Bronchial epithelial cell (primary cell): ENCODE measurements around the gene PARL. TPM values are rescaled to one million over a fixed set of nuclear protein-coding genes. Genes with fewer than 3 reads are reported as not detected.

Source experiments
- DNase-seq: peaks from one replicate; pipeline ENCODE4 v3.0.0-alpha.2; 2010; ENCODE audit warnings: low read depth
- FAIRE-seq: peaks from 2 replicates; lab custom pipeline; 2011; peaks lifted over from hg19 to GRCh38; lab: Jason Lieb, UNC
- H3K27me3 ChIP-seq: 2 replicates; pipeline ENCODE4 v1.5.1; 2011; ENCODE audit warnings: low read length; ENCODE audit not compliant: control insufficient read depth, insufficient read depth
- H3K36me3 ChIP-seq: 2 replicates; pipeline ENCODE4 v1.5.1; 2011; ENCODE audit warnings: low read length; ENCODE audit not compliant: control insufficient read depth, insufficient read depth
- H3K4me3 ChIP-seq: 2 replicates; pipeline ENCODE4 v1.5.1; 2011; ENCODE audit warnings: mild to moderate bottlenecking, low read depth, low read length, control low read depth
- CTCF ChIP-seq: IDR thresholded peaks from 2 replicates; pipeline ENCODE4 v1.5.1; 2011; ENCODE audit warnings: mild to moderate bottlenecking, moderate library complexity, low read length, control low read depth, inconsistent platforms; ENCODE audit not compliant: insufficient read depth, severe bottlenecking
- total RNA-seq: library from RNA; depleted of rRNA; stranded (reverse); fragments of >200 nt; gene quantifications from 2 replicates; pipeline ENCODE4 v1.2.1, GENCODE V29; 2014

The PARL gene
- total RNA-seq, 1 donor from 2014 or later = 75.6 TPM

DNA sequence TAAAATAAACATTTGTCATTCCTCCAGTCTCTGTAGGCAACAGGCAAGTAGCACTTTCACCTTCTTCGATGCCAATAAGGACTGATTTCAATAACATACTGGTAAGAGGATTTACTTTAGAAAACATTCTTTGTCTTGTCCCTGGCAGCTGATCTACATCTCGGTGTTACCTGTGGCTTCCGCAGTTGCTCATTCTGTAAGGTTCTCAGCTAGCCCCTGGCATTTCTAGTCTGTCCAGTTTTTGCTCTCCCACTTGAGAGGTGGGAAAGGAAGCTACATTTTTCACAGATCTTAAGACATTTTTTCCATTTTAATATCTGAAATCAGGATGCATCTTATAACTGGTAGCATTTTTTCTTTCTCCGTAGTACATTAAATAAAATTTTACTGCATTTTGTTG lies 39.6 kb downstream of the PARL start:
- FAIRE-seq (no peak), DNase-seq (peak; percentile 59)
- TF ChIP-seq CTCF = no peak
- H3K4me3 ChIP-seq = no peak overlapping the region
- H3K27me3 ChIP-seq = no peaks in the 10 kb centered on the region
- peaks cover 3% of the 10 kb centered on the region for H3K36me3 ChIP-seq

DNA sequence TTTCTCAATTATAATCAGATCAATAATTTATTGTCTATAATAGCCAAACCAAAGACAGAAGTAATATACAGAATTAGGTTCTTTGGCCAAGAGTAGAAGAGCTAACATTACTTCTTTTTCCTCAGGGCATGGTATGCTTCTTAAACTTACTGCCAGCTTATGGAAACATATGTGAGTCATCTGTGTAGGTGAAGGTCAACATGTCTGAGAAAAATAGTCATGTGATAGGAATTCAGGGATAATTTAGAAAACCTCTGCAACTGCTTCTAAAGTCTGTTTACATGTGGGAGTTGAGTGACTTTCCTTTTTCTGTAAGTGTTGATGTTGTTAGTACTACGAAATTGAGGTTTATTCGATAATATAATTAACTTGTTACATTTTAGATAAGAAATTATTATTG lies 40.1 kb downstream of the PARL start:
- peak; percentile 95 for DNase-seq
- Histone ChIP-seq H3K27me3 (no peaks in the 10 kb centered on the region), H3K36me3 (peaks cover 7% of the 10 kb centered on the region), H3K4me3 (no peak overlapping the region)
- no peak for TF ChIP-seq CTCF
- FAIRE-seq = no peak

- peaks cover 9% of the 10 kb centered on the region for H3K36me3 ChIP-seq
- DNase-seq (no peak), FAIRE-seq (no peak)
- no peak for TF ChIP-seq CTCF
- H3K4me3 ChIP-seq = no peak overlapping the region
- no peaks in the 10 kb centered on the region for H3K27me3 ChIP-seq
These were observed 44.9 kb downstream of the PARL start for GRCh38 chr3:183839751-183840150.

DNA sequence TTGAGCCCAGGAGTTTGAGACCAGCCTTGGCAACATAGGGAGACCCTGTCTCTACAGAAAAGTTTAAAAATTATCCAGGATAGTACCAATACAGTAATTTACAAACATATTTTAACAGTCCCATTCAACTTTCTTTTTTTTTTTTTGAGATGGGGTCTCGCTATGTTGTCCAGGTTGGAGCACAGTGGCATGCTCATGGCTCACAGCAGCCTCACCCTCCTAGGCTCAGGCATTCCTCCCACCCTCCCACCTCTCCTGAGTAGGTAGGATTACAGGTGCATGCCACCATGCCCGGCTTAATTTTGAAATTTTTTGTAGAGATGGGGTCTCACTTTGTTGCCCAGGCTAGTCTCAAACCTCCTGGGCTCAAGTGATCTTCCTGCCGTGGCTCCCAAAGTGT lies 46.8 kb downstream of the PARL start:
- Histone ChIP-seq H3K4me3 (no peak overlapping the region), H3K27me3 (no peaks in the 10 kb centered on the region), H3K36me3 (peaks cover 17% of the 10 kb centered on the region)
- TF ChIP-seq CTCF = no peak
- FAIRE-seq (no peak), DNase-seq (no peak)

GRCh38 chr3:183837390-183837789 lies 47.3 kb downstream of the PARL start:
- TF ChIP-seq CTCF = no peak
- Histone ChIP-seq H3K4me3 (no peak overlapping the region), H3K36me3 (peaks cover 21% of the 10 kb centered on the region), H3K27me3 (no peaks in the 10 kb centered on the region)
- no peak for DNase-seq
- no peak for FAIRE-seq

GRCh38 chr3:183833516-183833915 lies 51.2 kb downstream of the PARL start:
- FAIRE-seq (no peak), DNase-seq (no peak)
- no peaks in the 10 kb centered on the region for H3K27me3 ChIP-seq
- H3K4me3 ChIP-seq = no peak overlapping the region
- H3K36me3 ChIP-seq = peaks cover 21% of the 10 kb centered on the region
- no peak for TF ChIP-seq CTCF
